ENCODE data around the gene FSIP1. TPM values are rescaled to one million over a fixed set of nuclear protein-coding genes. Genes with fewer than 3 reads are reported as not detected.

The FSIP1 gene
- total and polyA plus RNA-seq, 9 of the 15 experiments (the other 6 are each of a cell fraction or from before 2014, with no cell fraction given): 0.07 to 0.51 (median 0.29) TPM

DNA sequence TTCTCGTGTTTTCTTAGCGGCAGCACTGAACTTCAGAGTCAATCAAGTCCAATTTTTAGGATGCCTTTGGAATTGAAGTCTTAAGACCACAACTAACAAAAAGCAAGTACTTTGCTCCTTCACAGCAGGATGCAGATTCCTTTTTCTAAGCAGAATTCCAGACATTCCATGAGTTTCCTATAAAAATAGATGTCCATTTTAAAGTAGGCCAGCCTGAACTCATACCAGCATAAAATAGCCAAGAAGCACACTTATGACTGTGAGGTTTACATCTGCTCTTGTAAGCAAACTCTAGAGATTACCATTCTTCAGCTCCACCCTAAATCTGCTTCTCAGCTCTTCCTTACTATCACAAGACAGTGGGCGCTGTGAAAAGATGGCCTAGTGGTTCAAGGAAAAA, 116.0 kb downstream of the FSIP1 start (continued):
- TF ChIP-seq ZNF77 (CRISPR knock-in tag; IDR thresholded peaks at IDR 0.05): no peak

DNA sequence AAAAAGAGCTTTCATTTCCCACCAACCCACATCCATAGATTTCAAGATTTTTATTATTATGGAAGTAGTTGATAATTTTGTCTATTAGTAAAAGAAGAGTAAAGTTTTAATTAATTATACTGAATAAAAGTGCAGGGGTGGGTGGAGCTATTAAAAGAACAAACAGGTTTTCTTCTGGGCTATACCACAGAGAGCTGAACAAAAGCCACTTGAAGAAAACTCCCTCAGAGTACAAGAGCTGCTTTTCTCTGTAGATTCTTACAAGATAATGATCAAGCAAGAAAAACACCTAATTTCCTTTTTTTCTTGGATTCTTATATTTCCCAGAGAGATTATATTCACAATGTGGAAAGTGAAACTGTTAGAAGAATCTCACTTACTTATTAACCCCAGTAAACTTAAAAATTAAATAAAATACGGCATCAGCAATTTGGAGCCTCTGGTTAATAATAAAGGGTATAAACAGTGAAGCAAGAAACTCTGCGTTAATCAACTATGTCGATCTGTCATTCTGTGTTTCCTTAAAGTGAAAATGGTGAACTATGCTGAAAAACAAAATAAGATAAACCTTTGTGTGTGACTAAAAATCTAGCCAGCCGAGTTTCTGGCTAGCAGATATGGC, 116.9 kb downstream of the FSIP1 start:
- intact Hi-C loops (cut with micrococcal nuclease): no loop called here
- Histone ChIP-seq H3K36me3 (ENCODE audit: control insufficient read depth, insufficient read depth, low read length) (no peaks in the 10 kb centered on the region), H3K4me3 (no peak overlapping the region), H3K79me2 (ENCODE audit: control insufficient read depth, insufficient read depth, low read length) (no peaks in the 10 kb centered on the region), H3K4me2 (ENCODE audit: insufficient read depth, low read length) (no peak overlapping the region), H3K27ac (ENCODE audit: extremely low read depth, low read depth, low read length) (no peak overlapping the region), H3K4me1 (replicated peaks in 1 of 2; ENCODE audit: control insufficient read depth in 2 of 2, insufficient read depth in 2 of 2, low read length in 2 of 2) (no peaks in the 10 kb centered on the region), H3K9me1 (ENCODE audit: control insufficient read depth, insufficient read depth, low read length) (no peaks in the 10 kb centered on the region), H3K27me3 (ENCODE audit: control insufficient read depth in 2 of 2, insufficient read depth in 2 of 2, low read length in 2 of 2) (0 out of 5 replicates have a peak, but pooled peaks cover 0 to 2% of the 10 kb centered on the region in 2 experiments), H2AFZ (ENCODE audit: low read depth, low read length) (peak overlapping the region; percentile 23; the same call in 1 of the 2 replicates), H4K20me1 (replicated peaks; ENCODE audit: control insufficient read depth, insufficient read depth, low read length) (no peaks in the 10 kb centered on the region), H3K9me3 (replicated peaks; ENCODE audit: control insufficient read depth, insufficient read depth, low read depth, low read length) (no peaks in the 10 kb centered on the region), H3K9ac (ENCODE audit: insufficient read depth in 1 of 2, low read depth in 2 of 2, low read length in 2 of 2) (no peak overlapping the region)
- ChIA-PET CTCF (ENCODE audit: low intra/inter-chr PET ratio) (no interaction called here), POLR2A (no interaction called here)
- no peak for ATAC-seq
- no TSS peak for BruUV-seq (replicated peaks)
- WGBS (ENCODE audit: insufficient coverage, low coverage, missing lambda C conversion rate): 7% methylated on average over 4 of the region's 4 CpGs
- in situ Hi-C loops (cut with MboI): no loop called here
- DNase-seq (ENCODE audit: extremely low read depth in 1 of 4, low spot score in 3 of 4): no peak
- TF ChIP-seq SMARCA4 (IDR thresholded peaks at IDR 0.05) (no peak), ZNF316 (IDR thresholded peaks at IDR 0.05) (peak; percentile 78), MAFF (IDR thresholded peaks at IDR 0.05; ENCODE audit: low read length) (peak; percentile 46; the same call in 1 of the 2 replicates), MAFG (tag; conservative IDR thresholded peaks at IDR 0.05) (peak; percentile 45; the same call in 1 of the 2 replicates), CEBPG (CRISPR knock-in tag; IDR thresholded peaks at IDR 0.05) (no peak), CEBPG (tag; conservative IDR thresholded peaks at IDR 0.05 in 1 of 2, IDR thresholded peaks at IDR 0.05 in 1 of 2) (no peak), XRCC5 (IDR thresholded peaks at IDR 0.05; ENCODE audit: low read depth, low read length) (no peak), C11orf30 (IDR thresholded peaks at IDR 0.05; ENCODE audit: low read depth) (peak; percentile 61; the same call in 1 of the 2 replicates), ESRRB (CRISPR knock-in tag; IDR thresholded peaks at IDR 0.05; ENCODE audit: borderline replicate concordance) (no peak), POLR3G (IDR thresholded peaks at IDR 0.05; ENCODE audit: extremely low read depth, insufficient read length, insufficient replicate concordance) (no peak)
- TF ChIP-seq, protein P1, sequence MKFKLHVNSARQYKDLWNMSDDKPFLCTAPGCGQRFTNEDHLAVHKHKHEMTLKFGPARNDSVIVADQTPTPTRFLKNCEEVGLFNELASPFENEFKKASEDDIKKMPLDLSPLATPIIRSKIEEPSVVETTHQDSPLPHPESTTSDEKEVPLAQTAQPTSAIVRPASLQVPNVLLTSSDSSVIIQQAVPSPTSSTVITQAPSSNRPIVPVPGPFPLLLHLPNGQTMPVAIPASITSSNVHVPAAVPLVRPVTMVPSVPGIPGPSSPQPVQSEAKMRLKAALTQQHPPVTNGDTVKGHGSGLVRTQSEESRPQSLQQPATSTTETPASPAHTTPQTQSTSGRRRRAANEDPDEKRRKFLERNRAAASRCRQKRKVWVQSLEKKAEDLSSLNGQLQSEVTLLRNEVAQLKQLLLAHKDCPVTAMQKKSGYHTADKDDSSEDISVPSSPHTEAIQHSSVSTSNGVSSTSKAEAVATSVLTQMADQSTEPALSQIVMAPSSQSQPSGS (CRISPR knock-in tag; IDR thresholded peaks at IDR 0.05): no peak
- no peak for FAIRE-seq

All from K562 (cell line).